DMS53 treated with DMSO at 0.1 percent for 48 hours (cell line): ENCODE results near the gene TTC33.
"Not testable (repeated sequence)": the region's sequence is repeated elsewhere in the genome, so short reads cannot be mapped to it uniquely, and the experiment has no call there.

Experiments used
- DNase-seq: peaks from one replicate; lab custom pipeline; 2025; ENCODE audit not compliant: unreplicated experiment; lab: John Stamatoyannopoulos, UW

TTC33 gene

GRCh38 chr5:40575921-40576320 is 179.8 kb downstream of the TTC33 start:
- DNase-seq, result no peak

GRCh38 chr5:40575411-40575810 is 180.3 kb downstream of the TTC33 start:
- no peak for DNase-seq

- DNase-seq, result no peak
Measured at GRCh38 chr5:40572937-40573336, 182.8 kb downstream of the TTC33 start.

GRCh38 chr5:40572391-40572790 is 183.4 kb downstream of the TTC33 start:
- no peak for DNase-seq

GRCh38 chr5:40571729-40572128 is 184.0 kb downstream of the TTC33 start:
- no peak for DNase-seq

- DNase-seq, result peak; percentile 3
Measured at GRCh38 chr5:40570408-40571129, 185.2 kb downstream of the TTC33 start.

GRCh38 chr5:40569546-40570270 is 186.1 kb downstream of the TTC33 start:
- DNase-seq, result no peak

- DNase-seq, result no peak
Measured at GRCh38 chr5:40568548-40568947, 187.2 kb downstream of the TTC33 start.

- DNase-seq, result not testable (repeated sequence)
Measured at GRCh38 chr5:40563173-40563572, 192.6 kb downstream of the TTC33 start.

GRCh38 chr5:40560474-40561110 is 195.2 kb downstream of the TTC33 start:
- no peak for DNase-seq

- DNase-seq, result no peak
Measured at GRCh38 chr5:40559306-40559705, 196.5 kb downstream of the TTC33 start.

GRCh38 chr5:40557501-40557900 is 198.3 kb downstream of the TTC33 start:
- DNase-seq, result no peak

- no peak for DNase-seq
Measured at GRCh38 chr5:40556811-40557210, 198.9 kb downstream of the TTC33 start.

GRCh38 chr5:40555886-40556285 is 199.9 kb downstream of the TTC33 start:
- no peak for DNase-seq

GRCh38 chr5:40554813-40555212 is 200.9 kb downstream of the TTC33 start:
- DNase-seq, result no peak

GRCh38 chr5:40554054-40554453 is 201.7 kb downstream of the TTC33 start:
- no peak for DNase-seq

- DNase-seq, result no peak
Measured at GRCh38 chr5:40552981-40553380, 202.8 kb downstream of the TTC33 start.

- DNase-seq, result peak; percentile 17
Measured at GRCh38 chr5:40551496-40552491, 204.0 kb downstream of the TTC33 start.

GRCh38 chr5:40550481-40550880 is 205.3 kb downstream of the TTC33 start:
- no peak for DNase-seq

GRCh38 chr5:40549616-40550015 is 206.1 kb downstream of the TTC33 start:
- DNase-seq, result no peak
